ENCODE results near the gene PRPF6.

The PRPF6 gene

DNA sequence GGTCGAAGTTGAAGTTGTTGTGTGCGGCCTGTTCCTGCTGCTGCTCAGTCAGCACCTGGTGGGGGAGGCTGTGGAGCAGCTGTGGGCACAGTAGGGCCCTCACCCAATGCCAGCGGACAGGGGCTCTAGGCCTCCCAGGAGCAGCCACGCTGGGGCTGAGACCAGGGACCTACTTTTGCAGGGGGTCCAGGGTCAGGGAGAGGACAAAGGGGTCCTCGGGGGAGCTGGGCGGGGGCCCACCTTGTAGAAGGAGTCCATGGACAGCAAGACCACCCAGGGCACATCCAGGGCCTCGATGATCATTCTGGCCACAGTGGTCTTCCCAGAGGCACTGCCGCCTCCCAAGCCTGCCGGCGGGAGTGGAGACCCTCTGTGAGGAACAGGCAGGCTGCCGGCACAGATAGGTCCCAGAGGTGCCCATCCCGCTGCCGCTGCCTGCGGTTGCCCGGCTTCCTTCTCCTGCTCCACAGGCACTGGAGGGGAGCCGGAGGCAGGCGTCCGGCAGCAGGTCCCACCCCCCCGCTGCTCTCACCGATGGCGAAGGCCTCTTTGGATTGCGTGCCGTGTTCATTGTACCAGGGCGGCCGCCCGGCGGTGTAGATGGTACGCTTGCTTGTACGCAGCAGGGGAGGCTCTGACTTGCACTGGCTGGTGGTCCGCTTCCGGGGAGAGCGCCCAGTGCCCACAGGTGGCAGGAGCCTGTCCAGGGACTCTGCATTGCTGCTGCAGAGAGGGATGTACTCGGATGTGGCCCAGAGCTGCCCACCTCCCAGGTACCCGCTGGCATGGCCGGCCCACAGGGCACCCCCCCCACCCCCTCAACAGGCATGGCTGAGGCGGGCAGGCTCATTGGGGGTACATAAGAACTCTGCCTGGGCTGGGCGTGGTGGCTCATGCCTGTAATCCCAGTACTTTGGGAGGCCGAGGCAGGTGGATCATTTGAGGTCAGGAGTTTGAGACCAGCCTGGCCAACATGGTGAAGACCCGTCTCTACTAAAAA is 34.7 kb upstream of the PRPF6 start:
- DNase-seq (ENCODE audit: low read depth in 3 of 3): no peak

DNA sequence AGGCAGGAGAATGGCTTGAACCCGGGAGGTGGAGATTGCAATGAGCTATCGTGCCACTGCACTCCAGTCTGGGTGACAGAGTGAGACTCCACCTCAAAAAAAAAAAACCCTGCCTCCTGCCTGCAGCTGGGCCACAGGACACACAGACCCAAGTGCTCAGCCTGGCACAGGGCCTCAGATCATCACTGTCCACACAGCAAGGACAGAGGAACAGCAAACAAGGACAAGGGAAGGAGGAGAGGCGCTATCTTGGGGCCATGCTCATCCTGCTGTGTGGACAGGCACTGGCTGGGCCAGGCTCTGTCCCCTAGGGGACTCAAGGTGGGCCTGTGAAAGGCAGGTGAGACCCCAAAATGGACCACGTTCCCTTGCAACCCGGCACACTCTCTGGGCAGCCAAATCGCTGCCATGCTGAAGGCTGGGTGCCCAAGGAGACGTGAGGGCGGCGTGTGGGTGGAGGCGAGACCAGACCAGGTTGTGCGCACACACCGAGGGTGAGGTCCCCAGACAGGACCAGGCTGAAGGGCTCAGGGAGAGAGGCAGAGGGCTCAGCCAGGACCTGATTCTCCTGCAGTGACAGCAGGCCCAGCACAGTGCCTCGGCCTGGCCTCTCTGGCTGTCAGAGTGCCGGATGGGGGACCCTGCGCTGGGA is 33.8 kb upstream of the PRPF6 start:
- DNase-seq (ENCODE audit: low read depth in 3 of 3): no peak

- no peak for DNase-seq (ENCODE audit: low read depth in 3 of 3)
Measured at GRCh38 chr20:63947638-63948456, 33.1 kb upstream of the PRPF6 start.

GRCh38 chr20:63950701-63951397 is 30.1 kb upstream of the PRPF6 start:
- DNase-seq (ENCODE audit: low read depth in 3 of 3): no peak

GRCh38 chr20:63951398-63952209 is 29.3 kb upstream of the PRPF6 start:
- DNase-seq (ENCODE audit: low read depth in 3 of 3): no peak

GRCh38 chr20:63952210-63952535 is 28.8 kb upstream of the PRPF6 start:
- no peak for DNase-seq (ENCODE audit: low read depth in 3 of 3)

GRCh38 chr20:63952769-63953168 is 28.2 kb upstream of the PRPF6 start:
- DNase-seq (ENCODE audit: low read depth in 3 of 3): no peak

DNA sequence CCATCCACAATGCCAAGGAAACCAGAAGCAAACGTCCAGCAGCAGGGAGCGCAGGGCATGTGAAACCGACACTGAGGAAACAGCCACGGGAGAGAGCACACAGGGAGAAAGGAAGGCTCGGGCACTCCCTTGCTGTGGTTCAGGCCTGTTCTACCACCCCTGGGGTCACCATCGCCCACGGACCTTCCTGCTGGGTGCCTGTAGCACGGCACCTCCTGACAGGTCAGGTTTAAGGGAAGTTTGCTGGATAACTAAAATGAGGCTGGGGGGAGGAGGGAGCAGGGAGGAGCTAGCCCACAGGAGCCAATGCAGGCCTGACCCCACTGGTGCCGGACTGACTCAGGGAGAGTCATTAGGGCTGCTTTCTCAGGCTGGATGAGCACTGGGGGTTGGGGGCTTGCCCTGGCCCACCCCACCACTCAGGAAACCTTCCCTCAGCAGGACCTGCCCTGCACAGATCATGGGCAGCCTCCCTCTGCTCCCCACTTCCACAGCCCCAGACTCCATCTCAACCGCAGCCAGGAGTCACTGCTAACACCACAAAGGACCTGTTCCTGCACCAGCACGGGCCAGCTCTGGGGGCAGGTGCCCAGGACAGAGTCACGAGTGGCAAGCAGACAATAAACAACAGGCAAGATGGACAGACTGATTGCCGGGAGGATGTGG is 27.0 kb upstream of the PRPF6 start:
- DNase-seq (ENCODE audit: low read depth in 3 of 3): no peak

DNA sequence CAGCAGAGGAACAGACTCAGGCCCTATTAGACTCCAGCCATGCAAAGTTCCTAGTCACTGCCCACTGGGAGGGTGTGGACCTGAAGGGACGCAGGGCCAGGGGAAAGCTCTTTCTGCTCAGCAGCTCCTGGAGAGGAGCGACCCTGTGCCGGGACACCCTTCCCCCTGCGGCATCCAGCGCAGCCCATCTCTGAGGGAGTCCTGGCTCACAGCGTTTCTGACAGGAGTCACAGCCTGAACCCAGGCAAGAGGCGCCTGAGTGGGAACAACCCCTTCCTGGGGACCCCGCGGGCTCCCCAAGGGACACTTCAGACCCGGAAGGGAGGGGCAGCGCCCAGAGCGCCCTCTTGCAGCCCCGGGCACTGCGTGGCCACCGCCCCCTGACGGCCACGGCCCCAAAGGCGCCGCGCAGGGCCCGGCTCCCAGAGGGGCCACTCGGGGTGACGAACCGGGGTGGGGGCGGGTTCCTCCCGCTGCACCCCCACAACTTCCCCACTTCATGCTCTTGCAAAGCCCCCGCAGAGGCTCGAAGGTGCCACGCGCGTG is 25.6 kb upstream of the PRPF6 start:
- DNase-seq (ENCODE audit: low read depth in 3 of 3): peak in 1 of 3 experiments; percentile 36

GRCh38 chr20:63955827-63956663 is 24.9 kb upstream of the PRPF6 start, which contains the start of gene UCKL1:
Gene UCKL1, minus strand, starts transcription at chr20:63956416. Its CDS starts 44 bp downstream, at chr20:63956372.
- DNase-seq (ENCODE audit: low read depth in 3 of 3): peak; percentile 76 to 87 (median 76)

DNA sequence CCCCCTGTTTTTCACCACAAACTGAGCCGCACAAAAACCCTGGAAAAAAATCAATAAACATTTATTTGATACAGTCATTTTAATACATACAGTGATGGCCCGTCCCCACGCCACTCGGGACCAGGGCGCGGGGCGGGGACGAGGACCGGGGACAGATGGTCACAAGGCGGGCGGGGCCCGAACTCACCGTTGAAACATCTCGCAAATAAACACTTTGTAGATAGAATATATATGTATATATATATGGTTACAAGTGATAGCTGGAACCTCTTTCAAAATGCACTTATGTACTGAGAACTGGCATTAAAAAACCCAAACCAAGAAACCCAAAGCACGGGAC is 24.3 kb upstream of the PRPF6 start:
- no peak for DNase-seq (ENCODE audit: low read depth in 3 of 3)

- DNase-seq (ENCODE audit: low read depth in 3 of 3): peak in 2 of 3 experiments; percentile 60 to 71
Measured at GRCh38 chr20:63957004-63957689, 23.8 kb upstream of the PRPF6 start.

DNA sequence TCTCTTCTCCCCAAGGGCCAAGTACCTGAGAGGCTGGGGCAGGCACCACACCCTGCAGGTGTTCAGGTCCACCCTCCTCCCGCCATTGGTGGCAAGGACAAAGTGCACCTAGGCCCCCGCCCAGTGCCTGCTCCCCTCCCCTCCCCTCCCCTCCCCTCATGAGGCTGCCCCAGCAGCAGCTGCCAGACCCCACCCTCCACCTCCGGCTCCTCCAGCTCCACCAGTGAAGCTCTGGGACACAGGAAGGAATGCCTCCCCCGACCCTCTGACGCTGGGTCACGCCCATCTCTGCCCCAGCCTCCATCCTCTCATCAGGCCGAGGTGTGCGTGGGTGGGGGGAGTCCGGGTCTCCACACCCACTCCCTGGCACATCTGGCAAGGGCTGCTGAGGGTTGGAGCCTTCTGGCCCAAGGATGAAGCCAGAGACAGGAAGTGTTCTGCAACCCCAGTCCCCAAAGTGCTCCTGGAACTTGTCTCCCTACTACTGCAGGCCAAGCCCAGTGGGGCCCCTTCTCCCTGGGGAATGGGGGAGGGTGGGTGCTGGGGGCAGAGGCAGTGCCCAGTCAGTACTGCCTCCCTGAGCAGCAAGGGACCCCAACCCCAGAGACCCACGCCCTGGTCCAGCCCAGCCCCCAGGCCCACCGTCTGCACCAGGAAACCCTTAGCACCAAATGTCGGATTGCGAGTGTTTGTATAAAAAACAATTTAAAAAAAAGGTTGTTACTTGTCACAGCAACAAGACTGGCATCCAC is 23.1 kb upstream of the PRPF6 start:
- DNase-seq (ENCODE audit: low read depth in 3 of 3): peak in 1 of 3 experiments; percentile 66

- DNase-seq (ENCODE audit: low read depth in 3 of 3): no peak
Measured at GRCh38 chr20:63958471-63958870, 22.5 kb upstream of the PRPF6 start.

DNA sequence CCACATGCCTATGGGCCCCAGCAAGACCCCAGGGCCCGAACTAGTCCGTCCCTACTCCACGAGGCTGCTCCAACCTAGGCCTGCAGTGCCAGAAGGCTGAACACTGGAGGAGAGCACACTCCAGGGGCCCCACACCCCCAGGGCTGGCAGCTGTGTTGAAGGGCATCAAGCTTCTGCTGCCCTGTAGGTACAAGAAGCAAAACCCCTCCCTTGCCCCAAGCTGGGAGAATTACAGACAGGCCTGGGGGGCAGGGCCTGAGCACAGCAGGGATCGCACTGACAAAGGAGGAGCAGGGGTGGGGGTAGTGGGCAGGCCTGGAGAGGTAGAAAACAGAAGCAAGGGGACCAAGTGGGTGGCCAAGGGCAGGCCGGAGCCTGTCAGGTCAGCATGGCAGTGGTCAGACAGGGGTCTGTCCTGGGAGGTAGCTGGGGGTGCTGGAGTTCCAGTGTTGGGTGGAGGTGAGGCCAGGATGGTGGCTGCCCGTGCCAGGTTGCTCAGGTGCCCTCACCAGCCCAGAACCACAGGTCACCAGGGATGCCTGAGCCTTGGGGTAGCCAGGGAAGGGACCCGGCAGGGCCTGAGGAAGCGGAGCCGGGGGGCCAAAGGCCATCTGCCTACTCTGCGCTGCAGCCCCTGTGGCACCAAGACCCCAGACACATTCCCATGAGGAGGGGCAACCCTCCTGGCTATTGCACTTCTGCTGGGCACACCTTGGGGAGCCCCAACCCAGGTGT is 21.8 kb upstream of the PRPF6 start:
- DNase-seq (ENCODE audit: low read depth in 3 of 3): no peak

GRCh38 chr20:63959699-63960075 is 21.2 kb upstream of the PRPF6 start:
- no peak for DNase-seq (ENCODE audit: low read depth in 3 of 3)
